Measurements from ENCODE around the gene OR51B2. TPM values are rescaled to one million over a fixed set of nuclear protein-coding genes. Genes with fewer than 3 reads are reported as not detected.
"Not testable (repeated sequence)": the region's sequence is repeated elsewhere in the genome, so short reads cannot be mapped to it uniquely, and the experiment has no call there.

The OR51B2 gene
- total and polyA plus RNA-seq, 2 experiments from 2014 or later: 1.6 TPM; not detected in 1

DNA sequence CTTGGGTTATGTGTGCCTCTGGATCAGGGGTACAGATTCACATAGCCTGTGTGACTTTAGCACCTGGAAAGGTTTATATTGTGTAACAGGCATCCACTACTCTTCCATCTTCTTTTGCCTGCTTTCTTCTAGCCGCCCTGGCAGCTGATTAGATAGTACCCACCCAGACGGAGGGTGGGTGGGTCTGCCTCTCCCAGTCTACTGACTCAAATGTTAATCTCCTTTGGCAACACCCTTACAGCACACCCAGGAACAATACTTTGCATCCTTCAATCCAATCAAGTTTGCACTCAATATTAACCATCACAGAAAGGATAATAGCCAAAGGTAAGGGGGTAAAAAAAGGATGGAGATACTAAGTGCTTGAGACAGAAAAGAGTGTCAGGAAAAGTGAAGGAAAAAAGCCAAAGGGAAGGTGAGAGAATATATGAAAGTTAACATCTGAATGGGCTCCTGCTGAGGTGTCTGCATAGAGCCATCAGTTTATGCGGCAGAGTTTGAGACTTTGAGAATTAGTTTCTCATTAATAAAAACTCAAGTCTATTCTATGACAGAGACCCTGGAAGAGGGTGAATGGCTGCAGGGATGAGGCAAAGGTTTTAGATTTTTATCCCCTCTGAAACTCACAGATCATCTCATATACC is 24.6 kb upstream of the OR51B2 start:
- DNase-seq (ENCODE audit: low read depth in 1 of 2, low spot score in 1 of 2): no peak
- H3K36me3 ChIP-seq: no peaks in the 10 kb centered on the region
- H3K9me3 ChIP-seq (ENCODE audit: low read depth): no peaks in the 10 kb centered on the region
- TF ChIP-seq CTCF (IDR thresholded peaks at IDR 0.05; ENCODE audit: low read depth, low read length): no peak
- H3K27ac ChIP-seq: no peak overlapping the region
- no peak overlapping the region for H3K4me3 ChIP-seq
- no peaks in the 10 kb centered on the region for H3K4me1 ChIP-seq (ENCODE audit: low read depth)
- H3K27me3 ChIP-seq: no peaks in the 10 kb centered on the region

DNA sequence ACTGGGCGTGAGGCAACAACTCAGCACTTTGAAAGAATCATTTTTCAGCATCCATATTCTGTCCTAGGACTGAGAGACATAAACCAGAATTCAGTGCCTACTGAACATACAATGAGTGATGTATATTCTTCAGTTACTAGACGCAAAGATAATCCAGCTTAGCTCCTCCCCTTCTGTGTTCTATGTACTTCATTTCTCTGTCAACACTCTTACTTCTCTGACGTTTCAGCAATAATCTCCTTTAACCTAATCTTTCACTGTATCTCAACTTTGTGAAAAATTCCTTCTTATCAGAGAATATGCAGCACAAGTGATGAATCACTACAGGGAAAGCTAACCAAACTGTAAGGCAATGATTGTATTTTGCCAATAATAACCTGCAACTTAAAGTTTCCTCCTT is 21.7 kb upstream of the OR51B2 start:
- no peaks in the 10 kb centered on the region for H3K4me1 ChIP-seq (ENCODE audit: low read depth)
- H3K9me3 ChIP-seq (ENCODE audit: low read depth): no peaks in the 10 kb centered on the region
- no peak for TF ChIP-seq CTCF (IDR thresholded peaks at IDR 0.05; ENCODE audit: low read depth, low read length)
- no peak overlapping the region for H3K4me3 ChIP-seq
- no peaks in the 10 kb centered on the region for H3K27me3 ChIP-seq
- DNase-seq (ENCODE audit: low read depth in 1 of 2, low spot score in 1 of 2): peak in 1 of 2 donors; percentile 2
- H3K36me3 ChIP-seq: no peaks in the 10 kb centered on the region
- no peak overlapping the region for H3K27ac ChIP-seq

DNA sequence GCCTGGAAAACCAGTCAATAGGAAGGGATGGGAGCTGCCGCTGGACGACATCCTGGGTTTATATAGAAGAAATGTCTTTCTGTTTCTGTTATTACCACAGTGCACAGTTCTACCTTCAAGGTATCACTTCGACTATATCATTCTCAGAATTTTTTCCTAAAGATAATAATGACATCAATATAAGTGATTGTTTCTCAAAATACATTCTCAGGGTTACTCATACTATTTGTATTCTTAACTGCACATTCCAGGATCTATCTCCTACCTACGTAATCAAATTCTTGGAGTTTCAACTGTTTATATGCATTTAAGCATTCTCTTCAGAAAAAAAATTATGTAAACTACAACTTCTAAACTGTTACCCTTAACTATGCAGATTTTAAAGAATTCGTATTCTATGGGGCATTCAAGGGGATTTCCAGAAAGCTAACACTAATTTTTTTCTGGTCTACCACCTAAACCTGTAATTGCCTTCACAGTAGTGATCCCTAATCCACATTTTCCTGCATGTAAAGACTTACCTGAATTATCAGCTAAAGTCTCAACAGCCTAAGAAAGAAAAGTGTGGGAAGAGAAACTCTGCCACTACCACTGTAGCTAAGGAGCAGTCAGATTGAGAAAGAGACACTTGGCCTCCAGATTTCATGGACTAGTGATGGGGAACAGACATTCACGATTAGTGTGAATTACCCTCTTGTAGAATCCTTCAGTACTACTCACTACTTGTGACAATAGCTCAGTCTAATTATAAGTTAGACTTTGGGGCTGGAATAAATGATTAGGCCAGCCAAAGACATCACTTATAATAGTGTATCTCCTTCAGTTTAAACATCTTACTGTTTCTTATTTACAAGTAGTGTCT is 19.6 kb upstream of the OR51B2 start, which contains the start of gene OR51B5:
Gene OR51B5, minus strand, starts transcription at position 51 of the 862 bp plus-strand sequence. Its CDS starts 0 bp downstream, at position 51.
- H3K9me3 ChIP-seq (ENCODE audit: low read depth): no peaks in the 10 kb centered on the region
- TF ChIP-seq CTCF (IDR thresholded peaks at IDR 0.05; ENCODE audit: low read depth, low read length): no peak
- no peaks in the 10 kb centered on the region for H3K27me3 ChIP-seq

DNA sequence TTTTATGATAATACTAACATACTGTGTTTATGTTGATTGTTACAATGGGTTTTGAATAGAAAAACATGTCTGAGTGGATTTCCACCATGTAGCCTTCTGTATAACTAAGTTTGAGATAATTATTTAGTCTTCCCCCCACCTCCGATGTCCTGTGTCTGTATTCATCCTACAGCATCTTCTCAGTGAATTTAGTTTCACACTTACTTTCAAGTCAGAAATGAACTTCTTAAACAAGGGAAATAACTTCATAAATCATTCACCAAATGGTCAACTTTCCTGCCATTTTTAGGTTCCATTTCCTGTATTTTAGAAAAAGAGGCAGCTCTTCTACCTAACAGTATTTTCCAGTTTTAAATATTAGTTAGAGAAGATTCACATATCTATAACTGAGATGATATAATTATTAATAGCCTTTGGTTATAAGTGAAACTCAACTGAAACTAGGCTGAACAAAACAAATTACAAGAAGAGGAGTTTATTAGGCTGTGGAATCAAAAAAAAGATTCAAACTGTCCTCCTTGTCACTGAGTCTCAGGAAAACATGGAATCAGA is 15.8 kb upstream of the OR51B2 start:
- H3K9me3 ChIP-seq (ENCODE audit: low read depth): no peaks in the 10 kb centered on the region
- DNase-seq (ENCODE audit: low read depth in 1 of 2, low spot score in 1 of 2): no peak
- no peak overlapping the region for H3K4me3 ChIP-seq
- no peaks in the 10 kb centered on the region for H3K4me1 ChIP-seq (ENCODE audit: low read depth)
- no peaks in the 10 kb centered on the region for H3K36me3 ChIP-seq
- no peaks in the 10 kb centered on the region for H3K27me3 ChIP-seq
- H3K27ac ChIP-seq: no peak overlapping the region
- TF ChIP-seq CTCF (IDR thresholded peaks at IDR 0.05; ENCODE audit: low read depth, low read length): no peak

More for the DNA sequence above, 19.6 kb upstream of the OR51B2 start, which contains the start of gene OR51B5:
- DNase-seq (ENCODE audit: low read depth in 1 of 2, low spot score in 1 of 2): no peak
- Histone ChIP-seq H3K36me3 (no peaks in the 10 kb centered on the region), H3K27ac (no peak within 1 kb of the TSS), H3K4me3 (no peak within 1 kb of the TSS), H3K4me1 (ENCODE audit: low read depth) (no peaks in the 10 kb centered on the region)

- H3K27me3 ChIP-seq, H3K4me3 ChIP-seq: not testable (repeated sequence)
Measured at GRCh38 chr11:5337253-5337652, 13.2 kb upstream of the OR51B2 start.

More at GRCh38 chr11:5337253-5337652, 13.2 kb upstream of the OR51B2 start:
- H3K27ac ChIP-seq; H3K36me3 ChIP-seq; DNase-seq (ENCODE audit: low read depth in 1 of 2, low spot score in 1 of 2); H3K9me3 ChIP-seq (ENCODE audit: low read depth); H3K4me1 ChIP-seq (ENCODE audit: low read depth): not testable (repeated sequence)
